ENCODE results near the gene RPS6KC1. TPM values are rescaled to one million over a fixed set of nuclear protein-coding genes. Genes with fewer than 3 reads are reported as not detected.
"Not testable (repeated sequence)": the region's sequence is repeated elsewhere in the genome, so short reads cannot be mapped to it uniquely, and the experiment has no call there.

Gene RPS6KC1
- total RNA-seq, 1 donor from 2014 or later: 22.7 TPM

DNA sequence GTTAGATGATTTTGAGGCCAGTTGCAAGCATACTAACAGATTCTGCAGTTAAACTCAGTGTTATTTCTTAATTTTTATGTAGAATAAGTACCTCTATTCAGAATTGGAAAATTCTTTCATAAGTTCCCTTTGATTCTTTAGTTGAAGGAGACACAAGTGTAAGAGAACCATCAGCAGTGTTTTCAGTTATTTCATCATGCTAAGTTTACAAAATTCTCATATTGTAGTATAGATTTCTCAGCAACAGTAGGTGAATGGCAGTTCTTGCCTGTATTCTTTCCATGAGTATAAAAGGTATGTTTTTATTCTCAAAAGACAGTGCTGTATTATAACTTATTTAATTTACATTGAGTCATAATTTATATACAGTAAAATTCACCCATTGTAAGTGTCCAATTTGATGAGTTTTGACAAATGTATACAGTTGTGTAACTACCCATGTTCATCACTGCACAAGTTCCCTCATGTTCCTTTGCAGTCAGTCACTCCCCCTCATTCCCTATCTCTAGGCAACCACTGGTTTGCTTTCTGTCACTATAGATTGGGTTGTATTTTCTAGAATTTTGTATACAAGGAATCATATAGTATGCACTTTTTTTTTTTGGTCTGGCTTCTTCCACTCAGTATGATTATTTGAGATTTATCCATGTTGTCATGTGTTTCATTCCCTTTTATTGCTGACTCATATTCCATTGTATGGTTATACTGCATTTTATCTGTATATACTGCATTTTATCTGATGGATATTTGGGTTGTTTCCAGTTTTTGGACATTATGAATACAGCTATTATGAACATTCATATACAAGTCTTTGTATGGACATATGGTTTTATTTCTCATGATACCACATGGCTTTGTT lies 3.9 kb downstream of the RPS6KC1 start:
- no peak for DNase-seq (ENCODE audit: low spot score)

DNA sequence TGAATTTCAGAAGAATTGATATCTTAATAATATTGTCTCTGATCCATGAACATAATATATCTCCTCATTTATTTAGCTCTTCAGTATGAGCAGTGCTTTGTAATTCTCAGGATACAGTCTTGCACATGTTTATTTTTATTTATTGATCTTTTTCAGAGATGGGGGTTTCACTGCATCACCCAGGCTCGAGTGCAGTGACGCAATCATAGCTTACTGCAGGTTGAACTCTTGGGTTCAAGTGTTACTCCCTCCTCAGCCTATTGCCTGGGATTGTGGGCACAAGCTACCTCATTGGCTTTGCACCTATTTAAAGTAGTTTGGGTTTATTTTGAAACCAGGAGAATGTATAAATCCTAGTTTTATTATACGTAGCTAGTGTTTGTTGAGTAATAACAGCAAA lies 4.7 kb downstream of the RPS6KC1 start:
- no peak for DNase-seq (ENCODE audit: low spot score)

DNA sequence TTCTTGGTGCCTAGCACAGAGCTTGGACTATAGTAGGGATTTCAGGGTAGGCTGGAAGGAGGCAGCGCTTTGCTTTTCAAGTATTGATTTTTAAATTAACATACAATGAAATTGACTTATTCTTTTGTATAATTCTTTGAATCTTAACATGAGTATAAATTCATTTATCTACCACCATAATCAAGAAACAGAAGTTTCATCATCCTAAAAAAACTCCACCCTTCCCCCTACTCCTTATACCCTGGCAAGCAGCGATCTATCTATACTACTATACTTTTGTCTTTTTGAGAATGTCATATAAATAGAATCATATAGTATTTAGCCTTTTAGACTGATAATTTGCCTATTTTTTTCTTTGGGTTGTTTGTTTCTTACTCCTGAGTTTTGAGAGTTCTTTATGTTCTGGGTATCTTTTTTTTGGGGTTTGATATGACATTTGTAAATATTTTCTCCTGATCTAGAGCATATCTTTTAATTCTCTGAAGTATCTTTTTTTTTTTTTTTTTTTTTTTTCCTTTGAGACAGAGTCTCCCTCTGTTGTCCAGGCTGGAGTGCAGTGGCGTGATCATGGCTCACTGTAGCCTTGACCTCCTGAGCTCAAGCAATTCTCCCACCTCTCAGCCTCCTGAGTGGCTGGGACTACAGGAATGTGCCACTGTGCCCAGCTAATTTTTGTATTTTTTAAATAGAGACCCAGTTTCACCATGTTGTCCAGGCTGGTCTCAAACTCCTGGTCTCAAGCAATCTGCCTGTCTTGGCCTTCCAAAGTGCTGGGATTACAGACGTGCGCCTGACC lies 6.4 kb downstream of the RPS6KC1 start:
- no peak for DNase-seq (ENCODE audit: low spot score)

DNA sequence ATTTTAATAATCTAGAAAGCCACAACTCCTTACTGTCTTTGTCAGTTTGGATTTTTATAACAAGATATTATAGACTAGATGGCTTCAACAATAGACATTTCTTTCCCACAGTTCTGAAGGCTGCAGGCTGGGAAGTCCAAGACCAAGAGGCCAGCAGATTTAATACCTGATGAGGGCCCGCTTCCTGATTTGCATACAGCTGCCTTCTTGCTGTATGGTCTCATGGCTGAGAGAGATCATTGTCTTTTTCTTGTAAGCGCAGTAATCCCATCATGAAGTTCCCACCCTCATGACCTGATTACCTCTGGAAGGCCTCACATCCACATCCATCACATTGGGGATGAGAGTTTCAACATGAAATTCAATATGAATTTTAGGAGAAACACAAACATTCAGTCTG lies 9.8 kb downstream of the RPS6KC1 start:
- DNase-seq (ENCODE audit: low spot score): no peak

DNA sequence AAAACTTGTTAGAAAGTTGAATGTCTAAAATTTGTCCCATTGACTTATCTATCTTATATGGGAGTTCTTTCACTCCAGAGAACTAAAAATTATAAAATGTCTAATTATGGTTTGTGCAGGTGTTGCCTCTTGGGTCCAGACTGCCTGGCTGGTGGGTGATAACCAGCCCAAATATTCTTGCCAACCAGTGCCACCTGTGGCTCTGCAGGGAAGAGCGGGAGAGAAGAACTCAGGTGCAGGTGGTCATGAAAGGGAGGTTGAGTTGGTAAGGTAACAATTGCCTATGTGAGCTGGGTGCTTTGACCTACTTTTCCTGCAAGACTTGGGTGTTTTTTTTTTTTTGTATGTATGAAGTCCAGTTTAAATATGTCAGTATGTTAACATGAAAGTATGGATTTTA lies 10.2 kb downstream of the RPS6KC1 start:
- no peak for DNase-seq (ENCODE audit: low spot score)

DNA sequence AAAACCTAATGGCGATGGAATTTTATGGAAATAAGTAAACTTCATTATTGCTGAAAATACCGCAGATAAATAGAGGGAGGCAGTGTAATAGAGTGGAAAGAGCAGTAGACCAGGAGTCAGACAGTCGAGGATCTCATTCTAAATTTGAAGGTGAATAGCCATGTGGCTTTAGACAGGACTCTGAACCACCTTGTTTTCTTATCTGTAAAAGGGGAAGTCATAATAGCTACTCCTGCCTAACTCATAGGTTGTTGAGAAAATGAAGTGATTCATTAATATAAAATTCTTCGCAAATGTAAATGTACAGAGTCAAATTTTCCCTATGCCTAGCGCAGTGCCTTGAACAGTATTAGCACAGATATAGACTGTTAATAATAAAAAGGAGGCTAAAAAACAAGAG lies 14.8 kb downstream of the RPS6KC1 start:
- no peak for DNase-seq (ENCODE audit: low spot score)

DNA sequence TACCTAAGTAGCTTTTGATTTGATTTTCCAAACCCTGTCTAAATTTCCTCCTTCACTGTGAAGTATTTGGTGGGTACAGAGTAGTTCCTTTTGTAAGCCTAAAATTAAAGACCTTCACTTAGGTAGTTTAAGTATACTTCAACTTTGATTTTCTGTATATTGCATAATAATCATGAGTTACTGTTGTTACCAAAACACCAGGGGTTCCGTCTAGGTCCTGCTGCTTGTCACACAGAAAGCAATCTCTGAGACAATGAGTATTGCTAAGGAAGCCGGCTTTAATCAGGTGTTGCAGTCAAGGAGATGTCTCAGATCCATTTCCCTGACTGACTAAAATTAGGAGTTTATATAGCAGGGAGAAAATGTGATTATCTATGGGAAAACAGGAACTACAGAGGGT lies 15.3 kb downstream of the RPS6KC1 start:
- DNase-seq (ENCODE audit: low spot score): no peak

DNA sequence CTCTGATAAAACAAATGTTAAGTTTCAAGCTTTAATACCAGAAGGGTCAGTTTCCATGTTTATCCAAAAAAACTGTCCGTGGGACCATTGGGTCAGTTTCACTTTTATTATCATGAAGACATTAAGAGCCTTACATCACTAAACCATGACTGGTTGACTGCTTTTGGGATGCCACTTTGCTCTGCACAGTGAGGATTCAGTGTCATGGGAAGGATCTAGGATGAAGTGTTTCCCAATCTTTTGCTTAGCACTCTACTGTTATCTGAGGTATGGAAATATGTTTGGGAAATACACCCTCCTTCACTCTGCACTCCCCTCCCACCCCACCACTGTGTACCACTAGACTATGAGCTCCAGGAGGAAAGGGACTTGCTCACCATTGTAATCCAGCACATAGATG lies 16.3 kb downstream of the RPS6KC1 start:
- DNase-seq (ENCODE audit: low spot score): no peak

DNA sequence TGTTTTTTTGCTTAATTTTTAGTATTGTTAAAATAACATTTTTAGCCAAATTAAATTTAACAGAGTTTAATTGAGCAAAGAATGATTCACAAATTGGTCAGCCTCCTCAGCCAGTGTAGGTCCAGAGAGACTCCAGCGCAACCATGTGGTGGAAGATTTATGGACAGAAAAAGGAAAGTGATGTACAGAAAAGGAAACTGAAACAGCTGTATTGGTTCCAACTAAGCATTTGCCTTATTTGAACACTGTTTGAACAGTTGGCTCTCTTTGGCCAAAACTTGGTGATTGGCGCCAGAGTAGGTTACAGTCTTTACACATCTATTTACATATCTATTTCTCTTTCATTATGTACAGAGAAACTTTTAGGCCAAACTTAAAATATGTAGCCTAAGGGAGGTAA lies 19.4 kb downstream of the RPS6KC1 start:
- DNase-seq (ENCODE audit: low spot score): no peak

DNA sequence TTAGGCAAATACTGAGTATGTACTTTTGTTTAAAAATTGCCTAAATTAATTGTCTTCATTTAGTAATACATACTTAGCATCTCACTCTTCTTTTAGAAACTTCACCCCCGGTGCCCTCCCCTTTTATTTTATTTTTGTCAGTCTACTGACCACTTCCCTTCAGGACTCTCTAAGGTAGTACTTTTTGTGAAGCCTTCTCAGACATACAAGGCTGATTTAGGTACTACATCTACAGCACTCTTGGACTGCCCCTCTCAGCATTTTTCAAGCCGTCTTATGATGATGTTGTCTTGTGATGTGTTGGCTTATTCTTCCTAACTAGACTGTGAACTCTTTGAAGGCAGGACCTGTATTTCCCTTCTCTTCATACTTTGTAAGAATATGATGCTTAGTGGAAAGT lies 24.7 kb downstream of the RPS6KC1 start:
- no peak for DNase-seq (ENCODE audit: low spot score)

DNA sequence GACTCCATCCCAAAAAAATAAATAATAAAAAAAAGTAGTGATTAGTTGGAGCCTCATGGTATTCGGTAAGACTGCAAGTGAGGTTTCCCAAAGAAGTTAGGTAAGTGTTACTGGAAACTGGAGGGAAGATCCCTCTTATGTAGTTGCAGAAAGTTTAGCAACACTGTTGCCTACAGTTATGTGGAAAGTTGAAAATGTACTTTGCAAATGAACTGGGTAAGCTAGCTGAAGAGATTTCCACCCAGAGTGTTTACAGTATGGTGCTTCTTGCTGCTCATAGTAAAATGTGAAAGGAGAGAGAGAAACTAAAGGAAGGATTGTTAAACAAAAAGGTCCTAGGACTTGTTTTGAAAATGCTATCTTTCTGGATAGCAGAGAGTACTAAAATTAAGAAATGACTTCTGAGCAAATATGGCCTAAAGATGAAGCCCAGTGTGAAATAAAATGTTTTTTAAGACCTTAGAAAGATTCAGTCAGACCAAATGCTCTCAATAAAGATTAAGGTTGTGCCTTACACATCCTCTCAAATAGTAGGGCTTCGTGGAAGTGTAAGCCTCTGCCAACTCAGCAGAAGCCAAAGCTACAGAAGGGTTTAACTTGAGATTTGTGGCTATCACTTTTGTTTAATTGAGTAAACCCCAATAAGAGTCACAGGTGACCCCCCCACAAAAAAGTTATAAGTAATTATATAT lies 31.5 kb downstream of the RPS6KC1 start:
- DNase-seq (ENCODE audit: low spot score): no peak

DNA sequence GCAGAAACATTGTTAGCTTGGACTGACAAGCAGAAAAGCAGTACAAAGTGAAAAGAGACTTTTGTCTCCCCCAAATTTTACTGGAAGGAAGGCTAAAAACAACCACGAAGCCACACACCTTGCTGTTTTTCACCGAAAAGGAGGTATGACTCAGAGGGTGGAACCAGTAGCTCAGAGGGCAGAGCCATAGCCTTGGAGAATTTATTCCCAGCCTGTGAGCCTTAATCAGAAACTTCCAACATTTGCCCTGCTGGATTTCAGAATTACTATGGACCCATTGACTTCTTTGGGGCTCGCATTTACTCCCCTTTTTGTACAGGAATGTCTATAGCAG lies 32.0 kb downstream of the RPS6KC1 start:
- no peak for DNase-seq (ENCODE audit: low spot score)

DNA sequence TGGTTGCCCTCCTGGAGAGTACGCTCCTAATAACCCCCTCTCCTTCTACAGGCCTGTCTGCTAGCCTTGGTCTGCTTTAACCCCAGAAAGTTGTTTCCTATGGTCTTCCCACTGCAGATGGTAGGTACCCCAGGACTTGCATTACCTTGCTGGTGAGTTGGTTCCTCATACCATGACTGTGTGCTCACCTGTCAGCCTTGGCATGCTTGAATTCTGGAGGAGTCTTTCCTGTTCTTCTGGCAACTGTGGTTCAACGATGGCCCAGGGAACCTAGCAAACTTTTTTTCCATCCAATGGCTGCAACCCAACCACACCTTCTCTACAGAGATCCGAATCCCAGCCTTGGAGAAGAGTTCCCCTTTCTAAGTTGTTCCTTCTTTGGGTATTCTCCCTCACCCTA lies 36.9 kb downstream of the RPS6KC1 start:
- DNase-seq (ENCODE audit: low spot score): no peak

DNA sequence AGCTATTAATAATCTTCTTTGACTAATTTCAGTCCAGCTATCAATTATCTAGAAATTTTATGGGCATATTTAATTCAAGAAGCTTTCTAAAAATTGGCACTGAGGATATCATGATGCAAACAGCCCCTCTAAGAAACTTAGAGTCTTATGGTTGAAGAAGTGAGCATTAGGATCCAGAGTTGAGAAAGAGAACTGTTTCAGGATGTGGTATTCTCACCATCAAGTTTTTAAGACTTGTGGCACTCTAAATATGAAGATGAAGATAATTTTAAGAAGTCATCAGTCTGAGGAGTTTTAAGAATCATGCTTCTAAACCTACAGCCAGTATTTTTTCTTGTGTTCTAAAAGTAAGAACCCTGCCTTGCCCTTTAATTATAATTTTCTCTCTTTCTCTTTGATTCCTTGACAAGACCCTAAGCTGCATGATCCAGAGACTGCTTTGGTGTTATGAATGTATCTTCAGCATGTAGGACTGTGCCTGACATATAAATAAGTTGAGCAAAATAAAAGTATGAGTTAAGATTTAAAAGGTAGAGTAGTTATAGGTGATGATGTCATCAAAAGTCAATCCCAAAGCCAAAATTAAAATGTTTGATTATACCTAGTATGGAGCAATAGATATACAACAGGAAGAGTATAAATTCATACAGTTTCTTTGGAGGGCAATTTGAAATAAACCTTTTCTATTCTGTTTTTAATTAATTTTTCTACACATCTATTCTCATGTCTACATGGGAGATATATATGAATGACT lies 39.1 kb downstream of the RPS6KC1 start:
- no peak for DNase-seq (ENCODE audit: low spot score)

DNA sequence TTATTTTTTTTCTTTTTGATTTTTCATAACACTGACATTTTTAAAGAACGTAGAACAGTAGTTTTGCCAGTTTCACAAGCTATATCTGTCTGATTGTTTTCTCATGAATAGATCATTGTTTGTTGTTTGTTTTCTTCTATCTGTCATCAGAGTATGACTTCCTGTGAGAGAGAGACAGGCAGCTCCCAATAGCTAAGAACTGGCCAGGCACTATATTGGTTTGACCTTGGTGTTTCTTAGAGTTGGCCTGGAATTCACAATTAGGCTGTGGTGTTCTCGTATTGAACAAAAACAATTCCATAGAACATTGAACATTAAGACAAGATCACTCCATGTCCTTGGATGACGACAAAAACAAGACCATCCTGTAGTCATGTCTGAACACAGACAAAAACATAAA lies 43.4 kb downstream of the RPS6KC1 start:
- DNase-seq (ENCODE audit: low spot score): no peak

DNA sequence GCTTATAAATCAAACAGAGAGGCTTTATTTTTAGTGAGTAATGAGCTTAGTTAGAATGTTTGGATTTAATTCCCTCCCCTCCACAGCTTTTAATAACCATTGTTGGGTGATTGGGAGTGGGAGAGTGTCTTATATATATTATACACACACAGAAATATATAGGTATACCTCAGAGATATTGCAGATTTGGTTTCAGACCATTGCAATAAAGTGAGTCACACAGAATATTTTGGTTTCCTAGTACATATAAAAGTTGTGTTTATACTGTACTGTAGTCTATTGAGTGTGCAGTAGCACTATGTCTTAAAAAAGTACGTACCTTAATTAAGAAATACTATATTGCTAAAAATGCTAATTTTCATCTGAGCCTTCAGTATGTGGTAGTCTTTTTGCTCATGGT lies 44.4 kb downstream of the RPS6KC1 start:
- no peak for DNase-seq (ENCODE audit: low spot score)

DNA sequence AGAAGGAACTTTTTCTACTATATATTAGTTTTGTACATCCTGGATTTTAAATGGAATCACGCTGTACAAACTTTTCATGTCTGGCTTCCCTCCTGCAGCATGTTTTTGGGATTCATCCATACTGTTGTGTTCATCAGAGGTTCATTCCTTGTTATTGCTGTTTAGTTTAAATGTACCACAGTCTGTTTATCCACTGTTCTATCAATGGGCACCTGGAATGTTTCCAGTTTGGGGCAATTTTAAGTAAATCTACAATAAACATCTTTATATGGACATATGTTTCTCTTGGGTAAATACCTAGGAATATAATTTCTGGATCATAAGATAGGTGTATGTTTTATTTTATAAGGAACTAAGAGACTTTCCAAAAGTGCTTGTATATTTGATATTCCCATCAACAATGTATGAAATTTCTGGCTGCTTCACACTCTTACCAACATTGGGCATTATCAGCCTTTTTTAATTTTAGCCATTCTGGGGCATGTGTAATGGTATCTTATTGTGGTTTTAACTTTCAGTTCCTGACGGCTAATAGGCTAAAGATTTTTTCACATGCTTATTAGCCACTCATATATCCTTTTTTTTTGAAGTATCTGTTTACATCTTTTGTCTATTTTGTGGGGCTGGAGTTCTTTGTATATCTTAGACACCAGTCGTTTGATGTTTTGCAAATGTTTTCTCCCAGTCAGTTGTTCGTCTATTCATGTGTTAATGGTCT lies 48.8 kb downstream of the RPS6KC1 start:
- DNase-seq (ENCODE audit: low spot score): no peak

DNA sequence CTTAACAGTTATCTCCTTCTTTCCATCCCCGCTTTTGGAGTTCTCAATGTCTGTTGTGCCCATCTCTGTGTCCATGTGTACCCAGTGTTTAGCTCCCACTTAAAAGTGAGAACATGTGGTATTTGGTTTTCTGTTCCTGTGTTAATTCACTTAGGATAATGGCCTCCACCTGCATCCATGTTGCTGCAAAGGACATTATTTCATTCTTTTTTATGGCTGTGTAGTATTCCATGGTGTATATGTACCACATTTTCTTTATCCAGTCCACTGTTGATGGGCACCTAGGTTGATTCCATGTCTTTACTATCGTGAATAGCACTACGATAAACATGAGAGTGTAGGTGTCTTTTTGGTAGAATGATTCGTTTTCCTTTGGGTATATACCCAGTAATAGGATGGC lies 49.5 kb downstream of the RPS6KC1 start:
- not testable (repeated sequence) for DNase-seq (ENCODE audit: low spot score)

DNA sequence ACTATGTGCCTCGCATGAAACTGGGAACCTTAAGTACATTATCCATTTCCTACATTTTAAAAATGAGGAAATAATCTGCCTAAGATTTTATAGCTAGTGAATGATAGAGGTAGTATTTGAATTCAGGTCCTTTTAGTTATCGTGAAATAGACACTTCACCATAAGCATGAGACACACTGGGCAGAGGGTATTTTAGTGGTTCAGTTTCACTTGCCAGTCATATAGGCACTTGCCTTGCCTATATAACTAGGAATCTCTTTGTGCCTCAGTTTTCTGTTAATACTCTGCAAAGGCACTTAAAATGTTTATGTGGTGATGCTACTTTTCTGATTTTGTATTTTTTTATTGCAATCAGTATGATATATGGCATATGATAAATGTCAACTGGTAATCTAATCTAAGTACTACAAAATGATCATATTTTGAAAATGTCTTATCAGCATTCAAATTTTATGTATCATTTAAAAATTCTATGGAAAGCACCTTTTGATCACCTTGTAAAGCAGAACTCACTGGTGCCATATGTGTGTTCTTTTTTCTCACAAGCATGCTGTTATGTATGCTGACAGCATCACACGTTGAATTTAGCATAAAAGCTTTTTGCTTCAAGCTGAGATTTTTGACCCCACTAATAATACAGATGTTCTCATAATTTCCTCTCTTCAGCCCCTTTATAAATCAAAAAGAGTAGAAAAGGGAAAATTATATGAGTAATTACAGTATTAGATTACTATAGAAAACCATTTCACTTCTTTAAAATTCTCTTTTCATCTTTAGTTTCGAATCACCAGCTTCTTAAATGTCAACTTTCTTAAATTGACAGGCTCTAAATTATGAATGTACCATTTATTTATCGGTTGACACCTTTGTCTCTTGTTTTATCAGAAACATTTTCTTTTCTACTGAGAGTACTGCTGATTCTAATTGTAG lies 52.6 kb downstream of the RPS6KC1 start:
- DNase-seq (ENCODE audit: low spot score): no peak

DNA sequence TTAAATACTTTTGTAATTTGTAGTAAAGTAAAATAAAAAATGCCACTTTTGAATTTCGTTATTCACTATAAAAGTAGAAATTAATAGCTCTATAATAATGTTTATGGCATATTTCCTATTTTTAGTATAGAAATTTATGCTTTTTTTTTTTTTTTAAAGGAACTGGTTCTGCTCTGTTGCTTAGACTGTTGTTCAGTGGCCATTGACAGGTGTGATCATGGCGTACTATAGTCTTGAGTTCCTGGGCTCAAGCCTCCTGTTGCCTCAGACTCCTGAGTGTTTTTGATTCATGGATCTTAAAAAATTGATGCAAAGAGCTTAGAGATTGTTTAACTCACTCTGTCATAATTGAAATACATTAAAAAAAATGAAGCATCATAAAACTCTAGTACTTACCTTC lies 53.6 kb downstream of the RPS6KC1 start:
- DNase-seq (ENCODE audit: low spot score): no peak

All from mesenteric fat pad (tissue), 1 donor.